GM23338 (cell line): ENCODE measurements around the gene ADSL. TPM values are rescaled to one million over a fixed set of nuclear protein-coding genes. Genes with fewer than 3 reads are reported as not detected.

Experiments used
- ATAC-seq: fragments of 200-7000 bp; cut with Tn5 transposase; 3 replicates; pipeline ENCODE4 v1.9.1; 2020
- DNase-seq: peaks from one replicate; pipeline ENCODE4 v3.0.0-alpha.2; 2015; ENCODE audit warnings: low spot score
- H2AFZ ChIP-seq: fragments of 200-600 bp; sonication (generic); 2 replicates; pipeline ENCODE4 v1.8.0; 2016; ENCODE audit warnings: antibody characterized with exemption, mild to moderate bottlenecking, moderate library complexity
- H3F3A ChIP-seq: fragments of 200-600 bp; sonication (generic); replicated peaks from 2 replicates; pipeline ENCODE4 v1.8.0; 2017; ENCODE audit warnings: antibody characterized with exemption, mixed run types, low read depth
- H3K27ac ChIP-seq: fragments of 200-600 bp; sonication (generic); 2 replicates; pipeline ENCODE4 v1.6.1; 2016; ENCODE audit warnings: low read depth
- H3K27me3 ChIP-seq: fragments of 200-600 bp; sonication (generic); 2 replicates; pipeline ENCODE4 v1.8.0; 2016; ENCODE audit warnings: mild to moderate bottlenecking, mixed run types, moderate library complexity; ENCODE audit not compliant: insufficient read depth
- H3K36me3 ChIP-seq: fragments of 200-600 bp; sonication (generic); 2 replicates; pipeline ENCODE4 v1.8.0; 2016; ENCODE audit warnings: mild to moderate bottlenecking; ENCODE audit not compliant: insufficient read depth
- H3K4me1 ChIP-seq: fragments of 200-600 bp; sonication (generic); 2 replicates; pipeline ENCODE4 v1.8.0; 2016; ENCODE audit warnings: mild to moderate bottlenecking, moderate library complexity; ENCODE audit not compliant: insufficient read depth
- H3K4me2 ChIP-seq: fragments of 200-600 bp; sonication (generic); 2 replicates; pipeline ENCODE4 v1.7.1; 2017; ENCODE audit warnings: mixed run types
- H3K4me3 ChIP-seq: fragments of 200-600 bp; sonication (generic); 2 replicates; pipeline ENCODE4 v1.6.1; 2016; ENCODE audit warnings: mixed run types
- H3K79me2 ChIP-seq: fragments of 200-600 bp; sonication (generic); replicated peaks from 2 replicates; pipeline ENCODE4 v1.8.0; 2017; ENCODE audit warnings: mild to moderate bottlenecking; ENCODE audit not compliant: insufficient read depth
- H3K9me2 ChIP-seq: fragments of 200-600 bp; sonication (generic); 2 replicates; pipeline ENCODE4 v1.8.0; 2017; ENCODE audit not compliant: insufficient read depth
- H4K20me1 ChIP-seq: fragments of 200-600 bp; sonication (generic); replicated peaks from 2 replicates; pipeline ENCODE4 v1.8.0; 2017; ENCODE audit warnings: mild to moderate bottlenecking; ENCODE audit not compliant: insufficient read depth
- H3K27ac Mint-ChIP-seq: 2 replicates; pipeline ENCODE4 v1.8.0; 2020; ENCODE audit warnings: inconsistent platforms, mild to moderate bottlenecking, moderate library complexity, mixed read lengths
- H3K27me3 Mint-ChIP-seq: 3 replicates; pipeline ENCODE4 v1.8.0; 2022; ENCODE audit warnings: low read depth, mild to moderate bottlenecking, moderate library complexity, mixed read lengths, inconsistent platforms; ENCODE audit not compliant: insufficient read depth, poor library complexity
- H3K36me3 Mint-ChIP-seq: 3 replicates; pipeline ENCODE4 v1.8.0; 2021; ENCODE audit warnings: low read depth, mild to moderate bottlenecking, inconsistent platforms, moderate library complexity, mixed read lengths
- H3K4me1 Mint-ChIP-seq: 3 replicates; pipeline ENCODE4 v1.8.0; 2020; ENCODE audit warnings: mild to moderate bottlenecking, inconsistent platforms, mixed read lengths
- H3K4me3 Mint-ChIP-seq: 3 replicates; pipeline ENCODE4 v1.8.0; 2021; ENCODE audit warnings: moderate library complexity, mild to moderate bottlenecking, inconsistent platforms, mixed read lengths
- H3K9me3 Mint-ChIP-seq: 3 replicates; pipeline ENCODE4 v1.8.0; 2020; ENCODE audit warnings: moderate library complexity, mild to moderate bottlenecking, inconsistent platforms, mixed read lengths
- CREB1 ChIP-seq: fragments of 250-450 bp; sonication (Bioruptor Pico); IDR thresholded peaks from 2 replicates; pipeline ENCODE4 v1.5.0; 2020; ENCODE audit warnings: low read depth, mild to moderate bottlenecking, moderate library complexity
- CTCF ChIP-seq, 2 experiments: fragments of 200-600 bp in 1 of 2; sonication (generic) in 1 of 2; conservative IDR thresholded peaks; 2 replicates each; pipeline versions ENCODE4 v1.5.1 to v1.6.1; 2016 to 2017; ENCODE audit warnings: antibody characterized with exemption in 2 of 2, low read depth in 2 of 2, mild to moderate bottlenecking in 2 of 2, moderate library complexity in 1 of 2
- ETS1 ChIP-seq: IDR thresholded peaks from 2 replicates; pipeline ENCODE4 v1.6.1; 2016; ENCODE audit warnings: antibody characterized with exemption
- EZH2 ChIP-seq: fragments of 200-600 bp; sonication (generic); IDR thresholded peaks from one replicate; pipeline ENCODE4 v1.8.0; 2017; ENCODE audit warnings: antibody characterized with exemption, mild to moderate bottlenecking, low read depth; ENCODE audit not compliant: unreplicated experiment
- EZH2phosphoT487 ChIP-seq: fragments of 200-600 bp; sonication (generic); IDR thresholded peaks from one replicate; pipeline ENCODE4 v1.8.1; 2018; ENCODE audit warnings: antibody characterized with exemption; ENCODE audit not compliant: unreplicated experiment
- JUNB ChIP-seq: IDR thresholded peaks from one replicate; pipeline ENCODE4 v1.6.1; 2016; ENCODE audit warnings: antibody characterized with exemption; ENCODE audit not compliant: unreplicated experiment
- NANOG ChIP-seq: IDR thresholded peaks from 2 replicates; pipeline ENCODE4 v1.6.1; 2016; ENCODE audit warnings: antibody characterized with exemption, borderline replicate concordance
- POLR2AphosphoS5 ChIP-seq: IDR thresholded peaks from 2 replicates; pipeline ENCODE4 v1.6.1; 2016; ENCODE audit warnings: antibody characterized with exemption, low read depth
- REST ChIP-seq: IDR thresholded peaks from one replicate; pipeline ENCODE4 v1.6.1; 2018; ENCODE audit warnings: antibody characterized with exemption; ENCODE audit not compliant: unreplicated experiment
- STAT1 ChIP-seq: IDR thresholded peaks from one replicate; pipeline ENCODE4 v1.6.1; 2016; ENCODE audit warnings: antibody characterized with exemption; ENCODE audit not compliant: unreplicated experiment
- ZNF114 ChIP-seq: fragments of 250-450 bp; sonication (Bioruptor Pico); IDR thresholded peaks from 2 replicates; pipeline ENCODE4 v1.5.0; 2020; ENCODE audit warnings: mild to moderate bottlenecking, moderate library complexity
- ZNF331 ChIP-seq: fragments of 250-450 bp; sonication (Bioruptor Pico); IDR thresholded peaks from 2 replicates; pipeline ENCODE4 v1.5.0; 2020; ENCODE audit warnings: low read depth, mild to moderate bottlenecking, moderate library complexity
- ZNF462 ChIP-seq: fragments of 250-450 bp; sonication (Bioruptor Pico); IDR thresholded peaks from 2 replicates; pipeline ENCODE4 v1.5.0; 2020; ENCODE audit warnings: mild to moderate bottlenecking, moderate library complexity
- polyA plus RNA-seq: library from polyadenylated mRNA; unstranded; fragments of >200 nt; fragmentation: Nextera tagmentation; extraction: Ambion mirVana; gene quantifications from 2 replicates; pipeline ENCODE4 v1.2.1, GENCODE V29; 2016
- total RNA-seq: library from RNA; depleted of rRNA; stranded (reverse); fragments of >200 nt; shearing (Covaris generic); gene quantifications from 2 replicates; pipeline ENCODE4 v1.2.3, GENCODE V29; 2014

Gene ADSL
- total and polyA plus RNA-seq, 2 experiments from 2014 or later = 120 to 232 TPM

GRCh38 chr22:40334899-40335298 lies 11.4 kb upstream of the ADSL start:
- TF ChIP-seq STAT1 (no peak), CREB1 (CRISPR knock-in tag) (no peak), EZH2phosphoT487 (no peak), ZNF462 (CRISPR knock-in tag) (no peak), NANOG (no peak), REST (no peak), JUNB (no peak), ETS1 (no peak), EZH2 (no peak), POLR2AphosphoS5 (no peak), CTCF (conservative IDR thresholded peaks at IDR 0.05; ENCODE audit: low read depth in 2 of 2) (no peak), ZNF331 (CRISPR knock-in tag) (no peak), ZNF114 (CRISPR knock-in tag) (no peak)
- no peaks in the 10 kb centered on the region for H3K36me3 ChIP-seq
- H3K4me2 ChIP-seq = peak overlapping the region; percentile 34; the same call in 1 of the 2 replicates
- no peak overlapping the region for H3K27ac Mint-ChIP-seq
- peaks cover 3% of the 10 kb centered on the region for H3K27me3 Mint-ChIP-seq
- peaks cover 37% of the 10 kb centered on the region for H3K4me1 ChIP-seq
- H3F3A ChIP-seq = peaks cover 8% of the 10 kb centered on the region; the same call in 1 of the 2 replicates
- H3K4me3 ChIP-seq = no peak overlapping the region
- H3K4me1 Mint-ChIP-seq = peaks cover 47% of the 10 kb centered on the region
- no peaks in the 10 kb centered on the region for H3K9me2 ChIP-seq
- no peaks in the 10 kb centered on the region for H4K20me1 ChIP-seq
- DNase-seq = no peak
- H3K36me3 Mint-ChIP-seq = peaks cover 13% of the 10 kb centered on the region; the same call in 2 of the 3 replicates
- no peaks in the 10 kb centered on the region for H3K79me2 ChIP-seq
- no peaks in the 10 kb centered on the region for H3K27me3 ChIP-seq
- H3K4me3 Mint-ChIP-seq = no peak overlapping the region
- no peak for ATAC-seq
- H3K9me3 Mint-ChIP-seq = no peaks in the 10 kb centered on the region
- no peak overlapping the region for H2AFZ ChIP-seq
- H3K27ac ChIP-seq = peak overlapping the region; percentile 16; the same call in 1 of the 2 replicates
